ENCODE results near the gene PTPN14. TPM values are rescaled to one million over a fixed set of nuclear protein-coding genes. Genes with fewer than 3 reads are reported as not detected.

The PTPN14 gene
- total and polyA plus RNA-seq, 2 of the 8 experiments (the other 6 are each of a cell fraction or from before 2014, with no cell fraction given), result 14.4 to 93.6 TPM

- TF ChIP-seq PHF8 (conservative IDR thresholded peaks at IDR 0.05; ENCODE audit: low read depth, low read length) (no peak), ASH2L (IDR thresholded peaks at IDR 0.05; ENCODE audit: low read length) (no peak), CREB1 (IDR thresholded peaks at IDR 0.05) (no peak), ATF2 (IDR thresholded peaks at IDR 0.05; ENCODE audit: low read length) (no peak)
- TF ChIP-seq, protein P1, sequence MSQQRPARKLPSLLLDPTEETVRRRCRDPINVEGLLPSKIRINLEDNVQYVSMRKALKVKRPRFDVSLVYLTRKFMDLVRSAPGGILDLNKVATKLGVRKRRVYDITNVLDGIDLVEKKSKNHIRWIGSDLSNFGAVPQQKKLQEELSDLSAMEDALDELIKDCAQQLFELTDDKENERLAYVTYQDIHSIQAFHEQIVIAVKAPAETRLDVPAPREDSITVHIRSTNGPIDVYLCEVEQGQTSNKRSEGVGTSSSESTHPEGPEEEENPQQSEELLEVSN (IDR thresholded peaks at IDR 0.05), result no peak
These were observed 190.8 kb downstream of the PTPN14 start (continued) for GRCh38 chr1:214360525-214361164.
